Cardiac muscle cell (in vitro differentiated cells and primary cell): ENCODE results near the gene RALGAPA1. TPM values are rescaled to one million over a fixed set of nuclear protein-coding genes. Genes with fewer than 3 reads are reported as not detected.
A peak's percentile ranks its signal among the peaks of the same experiment; 100 is the strongest.

Experiments used
- DNase-seq, 2 donors: peaks; one replicate each; pipeline versions ENCODE4 v3.0.0 to v3.0.0-alpha.2; 2010 to 2017; ENCODE audit warnings: low read depth in 1 of 2, low spot score in 1 of 2
- H3K27ac ChIP-seq: fragments of 200-600 bp; sonication (generic); 2 replicates; pipeline ENCODE4 v1.5.1; 2016
- H3K27me3 ChIP-seq: fragments of 200-600 bp; sonication (generic); 2 replicates; pipeline ENCODE4 v1.6.0; 2016; ENCODE audit warnings: control low read depth
- H3K36me3 ChIP-seq: fragments of 200-600 bp; sonication (generic); 2 replicates; pipeline ENCODE4 v1.5.1; 2016; ENCODE audit warnings: control low read depth
- H3K4me1 ChIP-seq: fragments of 200-600 bp; sonication (generic); 2 replicates; pipeline ENCODE4 v1.8.1; 2017; ENCODE audit warnings: low read depth, mild to moderate bottlenecking, mixed run types
- H3K4me3 ChIP-seq: fragments of 200-600 bp; sonication (generic); 2 replicates; pipeline ENCODE4 v1.5.1; 2016; ENCODE audit warnings: mild to moderate bottlenecking
- H3K9me3 ChIP-seq: fragments of 200-600 bp; sonication (generic); 2 replicates; pipeline ENCODE4 v1.5.1; 2017; ENCODE audit warnings: low read depth, mild to moderate bottlenecking, control low read depth
- CTCF ChIP-seq: IDR thresholded peaks from 2 replicates; pipeline ENCODE4 v1.5.1; 2012; ENCODE audit warnings: low read depth, mild to moderate bottlenecking, low read length
- polyA plus RNA-seq: library from polyadenylated mRNA; unstranded; fragments of >200 nt; fragmentation: Nextera tagmentation; extraction: Ambion mirVana; gene quantifications from 2 replicates; pipeline ENCODE4 v1.2.1, GENCODE V29; 2016
- total RNA-seq: library from RNA; depleted of rRNA; stranded (reverse); fragments of >200 nt; gene quantifications from 2 replicates; pipeline ENCODE4 v1.2.3, GENCODE V29; 2016

Gene RALGAPA1
- total and polyA plus RNA-seq, 2 experiments from 2014 or later: 28.1 to 31.5 TPM

GRCh38 chr14:35578135-35578534 lies 231.0 kb downstream of the RALGAPA1 start:
- Histone ChIP-seq H3K27me3 (no peaks in the 10 kb centered on the region), H3K4me3 (no peak overlapping the region), H3K9me3 (no peaks in the 10 kb centered on the region), H3K27ac (no peak overlapping the region), H3K36me3 (no peaks in the 10 kb centered on the region), H3K4me1 (no peaks in the 10 kb centered on the region)
- TF ChIP-seq CTCF: no peak
- DNase-seq: no peak

- H3K4me1 ChIP-seq: no peaks in the 10 kb centered on the region
- no peak for DNase-seq
- H3K36me3 ChIP-seq: no peaks in the 10 kb centered on the region
- H3K4me3 ChIP-seq: no peak overlapping the region
- no peaks in the 10 kb centered on the region for H3K9me3 ChIP-seq
- TF ChIP-seq CTCF: no peak
- H3K27ac ChIP-seq: no peak overlapping the region
- H3K27me3 ChIP-seq: no peaks in the 10 kb centered on the region
These were observed 232.2 kb downstream of the RALGAPA1 start for GRCh38 chr14:35576856-35577255.

- DNase-seq: peak; percentile 40 to 49
- Histone ChIP-seq H3K36me3 (no peaks in the 10 kb centered on the region), H3K9me3 (no peaks in the 10 kb centered on the region), H3K27me3 (no peaks in the 10 kb centered on the region), H3K4me3 (no peak overlapping the region), H3K27ac (no peak overlapping the region), H3K4me1 (no peaks in the 10 kb centered on the region)
- TF ChIP-seq CTCF: no peak
These were observed 232.8 kb downstream of the RALGAPA1 start for GRCh38 chr14:35576260-35576659.

- H3K4me3 ChIP-seq: no peak overlapping the region
- no peaks in the 10 kb centered on the region for H3K4me1 ChIP-seq
- H3K9me3 ChIP-seq: no peaks in the 10 kb centered on the region
- no peak for TF ChIP-seq CTCF
- no peak overlapping the region for H3K27ac ChIP-seq
- no peaks in the 10 kb centered on the region for H3K27me3 ChIP-seq
- DNase-seq: no peak
- no peaks in the 10 kb centered on the region for H3K36me3 ChIP-seq
These were observed 235.2 kb downstream of the RALGAPA1 start for GRCh38 chr14:35573911-35574310.

- Histone ChIP-seq H3K27ac (no peak overlapping the region), H3K36me3 (no peaks in the 10 kb centered on the region)
- TF ChIP-seq CTCF: no peak
These were observed 237.5 kb downstream of the RALGAPA1 start for GRCh38 chr14:35571598-35571997.

More at GRCh38 chr14:35571598-35571997, 237.5 kb downstream of the RALGAPA1 start:
- Histone ChIP-seq H3K4me1 (no peaks in the 10 kb centered on the region), H3K27me3 (no peaks in the 10 kb centered on the region), H3K4me3 (no peak overlapping the region), H3K9me3 (no peaks in the 10 kb centered on the region)
- no peak for DNase-seq
